OCI-LY3 (cell line): ENCODE results near the gene EDNRB.

Source experiments
- EZH2phosphoT487 ChIP-seq: fragments of 200-600 bp; shearing (Covaris generic); IDR thresholded peaks from 2 replicates; pipeline ENCODE4 v1.6.1; 2018; ENCODE audit warnings: antibody characterized with exemption, mixed run types, low read depth
- TF ChIP-seq, protein P1 (sequence below): fragments of 200-600, 300-600 bp; sonication (generic); IDR thresholded peaks from 2 replicates; pipeline ENCODE4 v1.5.1; 2014; ENCODE audit warnings: antibody characterized with exemption, low read length, low read depth

DNA sequence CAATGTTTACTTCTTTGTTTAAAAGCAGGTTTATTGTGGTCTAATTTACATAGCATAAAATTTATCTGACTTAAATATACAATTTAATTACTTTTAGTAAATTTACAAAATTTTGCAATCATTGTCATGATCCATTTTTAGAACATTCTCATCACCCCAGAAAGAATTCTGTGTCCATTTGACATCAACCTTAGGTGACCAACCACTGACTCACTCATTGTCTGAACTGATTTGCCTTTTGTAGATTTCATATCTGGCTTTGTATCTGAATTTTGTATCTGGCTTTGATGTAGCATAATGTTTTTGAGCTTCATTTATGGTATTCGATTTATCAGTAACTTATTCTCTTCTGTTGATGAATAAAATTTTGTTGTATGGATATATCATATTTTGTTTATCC, 40.4 kb downstream of the EDNRB start:
- TF ChIP-seq, protein P1, sequence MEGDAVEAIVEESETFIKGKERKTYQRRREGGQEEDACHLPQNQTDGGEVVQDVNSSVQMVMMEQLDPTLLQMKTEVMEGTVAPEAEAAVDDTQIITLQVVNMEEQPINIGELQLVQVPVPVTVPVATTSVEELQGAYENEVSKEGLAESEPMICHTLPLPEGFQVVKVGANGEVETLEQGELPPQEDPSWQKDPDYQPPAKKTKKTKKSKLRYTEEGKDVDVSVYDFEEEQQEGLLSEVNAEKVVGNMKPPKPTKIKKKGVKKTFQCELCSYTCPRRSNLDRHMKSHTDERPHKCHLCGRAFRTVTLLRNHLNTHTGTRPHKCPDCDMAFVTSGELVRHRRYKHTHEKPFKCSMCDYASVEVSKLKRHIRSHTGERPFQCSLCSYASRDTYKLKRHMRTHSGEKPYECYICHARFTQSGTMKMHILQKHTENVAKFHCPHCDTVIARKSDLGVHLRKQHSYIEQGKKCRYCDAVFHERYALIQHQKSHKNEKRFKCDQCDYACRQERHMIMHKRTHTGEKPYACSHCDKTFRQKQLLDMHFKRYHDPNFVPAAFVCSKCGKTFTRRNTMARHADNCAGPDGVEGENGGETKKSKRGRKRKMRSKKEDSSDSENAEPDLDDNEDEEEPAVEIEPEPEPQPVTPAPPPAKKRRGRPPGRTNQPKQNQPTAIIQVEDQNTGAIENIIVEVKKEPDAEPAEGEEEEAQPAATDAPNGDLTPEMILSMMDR = no peak
- no peak for TF ChIP-seq EZH2phosphoT487
